ENCODE measurements around the gene DNM2. TPM values are rescaled to one million over a fixed set of nuclear protein-coding genes. Genes with fewer than 3 reads are reported as not detected.

Gene DNM2
- total RNA-seq, 1 experiment from 2014 or later, result 188 TPM

GRCh38 chr19:10712754-10713153 is 5.1 kb upstream of the DNM2 start:
- Histone ChIP-seq H3K36me3 (ENCODE audit: low read depth) (0 out of 2 replicates have a peak, but pooled peaks cover 5% of the 10 kb centered on the region), H3K9me3 (ENCODE audit: insufficient read depth, low read depth) (no peaks in the 10 kb centered on the region), H3K9me2 (ENCODE audit: insufficient read depth) (no peaks in the 10 kb centered on the region), H3K4me2 (no peak overlapping the region), H3K79me2 (ENCODE audit: low read depth) (no peaks in the 10 kb centered on the region), H2AFZ (no peak overlapping the region), H3K27ac (no peak overlapping the region), H3K4me1 (replicated peaks; ENCODE audit: insufficient read depth) (no peaks in the 10 kb centered on the region), H4K20me1 (ENCODE audit: insufficient read depth) (no peaks in the 10 kb centered on the region), H3F3A (ENCODE audit: insufficient read depth, low read depth) (peaks cover 28% of the 10 kb centered on the region), H3K4me3 (no peak overlapping the region), H3K27me3 (ENCODE audit: insufficient read depth, low read depth) (no peaks in the 10 kb centered on the region)
- CTCF ChIA-PET, result interaction anchor here (0.5 kb wide), 1 partner anchor 10 kb away, joined by 9 read pairs; no protein-coding TSS in a partner anchor
- no TSS peak for BruUV-seq (replicated peaks)
- DNase-seq, result no peak
- intact Hi-C loops (cut with micrococcal nuclease; ENCODE audit: unreplicated experiment), result no loop called here
- POLR2A ChIA-PET (ENCODE audit: unreplicated experiment), result no interaction called here
- TF ChIP-seq CTCF (conservative IDR thresholded peaks at IDR 0.05), result no peak
- TF ChIP-seq EZH2 (IDR thresholded peaks at IDR 0.05; ENCODE audit: low read depth), result no peak

- H3K4me2 ChIP-seq, result no peak overlapping the region
- 0 out of 2 replicates have a peak, but pooled peaks cover 5% of the 10 kb centered on the region for H3K36me3 ChIP-seq (ENCODE audit: low read depth)
- no peaks in the 10 kb centered on the region for H4K20me1 ChIP-seq (ENCODE audit: insufficient read depth)
- no peak overlapping the region for H3K27ac ChIP-seq
- ChIA-PET POLR2A (ENCODE audit: unreplicated experiment) (no interaction called here), CTCF (interaction anchor here (0.5 kb wide), 1 partner anchor 10 kb away, joined by 9 read pairs; no protein-coding TSS in a partner anchor)
- no peak for TF ChIP-seq EZH2 (IDR thresholded peaks at IDR 0.05; ENCODE audit: low read depth)
- no peak for TF ChIP-seq CTCF (conservative IDR thresholded peaks at IDR 0.05)
- H3K9me2 ChIP-seq (ENCODE audit: insufficient read depth), result no peaks in the 10 kb centered on the region
- H2AFZ ChIP-seq, result no peak overlapping the region
- intact Hi-C loops (cut with micrococcal nuclease; ENCODE audit: unreplicated experiment), result no loop called here
- no peaks in the 10 kb centered on the region for H3K9me3 ChIP-seq (ENCODE audit: insufficient read depth, low read depth)
- BruUV-seq (replicated peaks), result no TSS peak
- H3K27me3 ChIP-seq (ENCODE audit: insufficient read depth, low read depth), result no peaks in the 10 kb centered on the region
- no peaks in the 10 kb centered on the region for H3K4me1 ChIP-seq (replicated peaks; ENCODE audit: insufficient read depth)
- no peak overlapping the region for H3K4me3 ChIP-seq
- H3K79me2 ChIP-seq (ENCODE audit: low read depth), result peaks cover 3% of the 10 kb centered on the region
- DNase-seq, result peak in 1 of 2 experiments; percentile 31
- H3F3A ChIP-seq (ENCODE audit: insufficient read depth, low read depth), result peaks cover 28% of the 10 kb centered on the region
Measured at GRCh38 chr19:10713317-10713716, 4.6 kb upstream of the DNM2 start.

GRCh38 chr19:10717054-10717355 is 874 bp upstream of the DNM2 start:
- no peak for TF ChIP-seq CTCF (conservative IDR thresholded peaks at IDR 0.05)
- TF ChIP-seq EZH2 (IDR thresholded peaks at IDR 0.05; ENCODE audit: low read depth), result no peak
- Histone ChIP-seq H3K4me2 (peak overlapping the region; percentile 31), H3K27me3 (ENCODE audit: insufficient read depth, low read depth) (no peaks in the 10 kb centered on the region), H3K9me2 (ENCODE audit: insufficient read depth) (no peaks in the 10 kb centered on the region), H3K4me3 (no peak overlapping the region), H4K20me1 (ENCODE audit: insufficient read depth) (peaks cover 34% of the 10 kb centered on the region), H3K4me1 (replicated peaks; ENCODE audit: insufficient read depth) (peaks cover 12% of the 10 kb centered on the region), H3K36me3 (ENCODE audit: low read depth) (peaks cover 6% of the 10 kb centered on the region; the same call in 1 of the 2 replicates), H3K79me2 (ENCODE audit: low read depth) (peaks cover 40% of the 10 kb centered on the region), H2AFZ (no peak overlapping the region), H3K27ac (no peak overlapping the region), H3K9me3 (ENCODE audit: insufficient read depth, low read depth) (no peaks in the 10 kb centered on the region), H3F3A (ENCODE audit: insufficient read depth, low read depth) (peaks cover 24% of the 10 kb centered on the region)
- ChIA-PET POLR2A (ENCODE audit: unreplicated experiment) (interaction anchor here (0.5 to 1.0 kb wide), 7 partner anchors 20 to 487 kb away, joined by 3 to 17 read pairs (median 5); partner anchors contain the start of gene TMED1), CTCF (interaction anchor here (0.6 to 3.4 kb wide), 6 partner anchors 57 to 154 kb away, joined by 3 to 24 read pairs (median 4); partner anchors contain the start of gene TMED1)
- intact Hi-C loops (cut with micrococcal nuclease; ENCODE audit: unreplicated experiment), result loop anchor here (1.0 to 5.0 kb wide), 7 partner anchors 32 to 300 kb away; partner anchors contain the start of gene TMED1
- no peak for DNase-seq
- BruUV-seq (replicated peaks), result no TSS peak

Measured in PC-9 (cell line).